ENCODE measurements around the gene SLC9A1. TPM values are rescaled to one million over a fixed set of nuclear protein-coding genes. Genes with fewer than 3 reads are reported as not detected.

The SLC9A1 gene
- total RNA-seq, 2 experiments from 2014 or later: 14.2 to 19.0 TPM

- CTCF ChIA-PET: no interaction called here
- H3K36me3 Mint-ChIP-seq (ENCODE audit: low read depth): no peaks in the 10 kb centered on the region
- H3K4me3 Mint-ChIP-seq: no peak overlapping the region
- DNase-seq (no peak), ATAC-seq (ENCODE audit: poor library complexity) (no peak)
- intact Hi-C loops (cut with DNase I, micrococcal nuclease): no loop called here
- no peak overlapping the region for H3K27ac Mint-ChIP-seq
- POLR2A ChIA-PET: no interaction called here
- Histone ChIP-seq H3K27me3 (ENCODE audit: control insufficient read depth in 1 of 2, insufficient read depth in 2 of 2, low read length in 2 of 2) (no peaks in the 10 kb centered on the region), H3K4me3 (ENCODE audit: low read length) (no peak overlapping the region), H3K9me3 (ENCODE audit: control insufficient read depth in 1 of 2, insufficient read depth in 1 of 2, low read length in 2 of 2) (no peaks in the 10 kb centered on the region), H3K27ac (ENCODE audit: low read depth in 1 of 2, low read length in 2 of 2) (no peak overlapping the region), H3K36me3 (ENCODE audit: insufficient read depth, low read length) (no peaks in the 10 kb centered on the region), H3K4me1 (ENCODE audit: insufficient read depth, low read length) (no peaks in the 10 kb centered on the region)
- peaks cover 2% of the 10 kb centered on the region for H3K9me3 Mint-ChIP-seq
- TF ChIP-seq CTCF (IDR thresholded peaks at IDR 0.05): no peak
- H3K27me3 Mint-ChIP-seq: no peaks in the 10 kb centered on the region
- peaks cover 6% of the 10 kb centered on the region for H3K4me1 Mint-ChIP-seq (ENCODE audit: low read depth)
Observed at GRCh38 chr1:27086628-27087027, 68.3 kb downstream of the SLC9A1 start.

- Histone ChIP-seq H3K4me3 (ENCODE audit: low read length) (no peak overlapping the region), H3K9me3 (ENCODE audit: control insufficient read depth in 1 of 2, insufficient read depth in 1 of 2, low read length in 2 of 2) (no peaks in the 10 kb centered on the region), H3K27ac (ENCODE audit: low read depth in 1 of 2, low read length in 2 of 2) (no peak overlapping the region), H3K27me3 (ENCODE audit: control insufficient read depth in 1 of 2, insufficient read depth in 2 of 2, low read length in 2 of 2) (no peaks in the 10 kb centered on the region), H3K36me3 (ENCODE audit: insufficient read depth, low read length) (no peaks in the 10 kb centered on the region), H3K4me1 (ENCODE audit: insufficient read depth, low read length) (no peaks in the 10 kb centered on the region)
- Mint-ChIP-seq H3K27ac (no peak overlapping the region), H3K4me1 (ENCODE audit: low read depth) (peaks cover 6% of the 10 kb centered on the region), H3K9me3 (peaks cover 2% of the 10 kb centered on the region), H3K36me3 (ENCODE audit: low read depth) (no peaks in the 10 kb centered on the region), H3K4me3 (no peak overlapping the region), H3K27me3 (no peaks in the 10 kb centered on the region)
- ATAC-seq (ENCODE audit: poor library complexity): no peak
- no peak for DNase-seq
- TF ChIP-seq CTCF (IDR thresholded peaks at IDR 0.05): no peak
- intact Hi-C loops (cut with DNase I, micrococcal nuclease): no loop called here
- POLR2A ChIA-PET: no interaction called here
- CTCF ChIA-PET: no interaction called here
Observed at GRCh38 chr1:27086026-27086425, 68.9 kb downstream of the SLC9A1 start.

- ChIA-PET CTCF (no interaction called here), POLR2A (no interaction called here)
- no peaks in the 10 kb centered on the region for H3K9me3 ChIP-seq (ENCODE audit: control insufficient read depth in 1 of 2, insufficient read depth in 1 of 2, low read length in 2 of 2)
- no peak for TF ChIP-seq CTCF (IDR thresholded peaks at IDR 0.05)
- H3K36me3 ChIP-seq (ENCODE audit: insufficient read depth, low read length): no peaks in the 10 kb centered on the region
- intact Hi-C loops (cut with DNase I, micrococcal nuclease): no loop called here
- no peaks in the 10 kb centered on the region for H3K27me3 ChIP-seq (ENCODE audit: control insufficient read depth in 1 of 2, insufficient read depth in 2 of 2, low read length in 2 of 2)
- no peaks in the 10 kb centered on the region for H3K27me3 Mint-ChIP-seq
- no peak overlapping the region for H3K4me3 ChIP-seq (ENCODE audit: low read length)
- no peaks in the 10 kb centered on the region for H3K4me1 ChIP-seq (ENCODE audit: insufficient read depth, low read length)
- no peak overlapping the region for H3K4me3 Mint-ChIP-seq
- no peak overlapping the region for H3K27ac Mint-ChIP-seq
- H3K9me3 Mint-ChIP-seq: peaks cover 2% of the 10 kb centered on the region
- DNase-seq (no peak), ATAC-seq (ENCODE audit: poor library complexity) (no peak)
- peaks cover 6% of the 10 kb centered on the region for H3K4me1 Mint-ChIP-seq (ENCODE audit: low read depth)
- H3K36me3 Mint-ChIP-seq (ENCODE audit: low read depth): no peaks in the 10 kb centered on the region
- H3K27ac ChIP-seq (ENCODE audit: low read depth in 1 of 2, low read length in 2 of 2): no peak overlapping the region
Observed at GRCh38 chr1:27084107-27084506, 70.8 kb downstream of the SLC9A1 start.
